OCI-LY3 (cell line): ENCODE measurements around the gene EML1.

ENCODE experiments used
- H2AFZ ChIP-seq: fragments of 200-600, 300-600 bp; shearing (Covaris generic); 2 replicates; pipeline ENCODE4 v1.6.0; 2014; ENCODE audit warnings: antibody characterized with exemption, low read depth, low read length
- H3K27ac ChIP-seq: fragments of 200-600, 300-600 bp; sonication (generic); 2 replicates; pipeline ENCODE4 v1.5.1; 2014; ENCODE audit warnings: mild to moderate bottlenecking, low read length, moderate library complexity, mixed read lengths
- H3K27me3 ChIP-seq: fragments of 200-600, 300-600 bp; sonication (generic); 2 replicates; pipeline ENCODE4 v1.6.1; 2014; ENCODE audit warnings: low read depth, low read length, mixed read lengths
- H3K36me3 ChIP-seq: fragments of 200-600, 300-600 bp; sonication (generic); replicated peaks from 2 replicates; pipeline ENCODE3; 2014; ENCODE audit warnings: low read depth, low read length, mixed read lengths
- H3K4me1 ChIP-seq: fragments of 300-600, 200-600 bp; sonication (generic); 2 replicates; pipeline ENCODE4 v1.6.1; 2014; ENCODE audit warnings: low read length, mixed read lengths
- H3K4me2 ChIP-seq: fragments of 200-600, 300-600 bp; sonication (generic); 2 replicates; pipeline ENCODE4 v1.6.1; 2014; ENCODE audit warnings: low read length, mixed read lengths
- H3K4me3 ChIP-seq: fragments of 300-600, 200-600 bp; sonication (generic); 2 replicates; pipeline ENCODE4 v1.5.1; 2014; ENCODE audit warnings: antibody characterized with exemption, mild to moderate bottlenecking, low read length, moderate library complexity
- H3K79me2 ChIP-seq: fragments of 300-600, 200-600 bp; shearing (Covaris generic); 2 replicates; pipeline ENCODE4 v1.6.1; 2014; ENCODE audit warnings: mild to moderate bottlenecking, low read length, mixed read lengths
- H3K9ac ChIP-seq: fragments of 300-600, 200-600 bp; shearing (Covaris generic); 2 replicates; pipeline ENCODE4 v1.6.0; 2014; ENCODE audit warnings: mild to moderate bottlenecking, low read length, moderate library complexity
- H3K9me3 ChIP-seq: fragments of 200-600, 300-600 bp; shearing (Covaris generic); 2 replicates; pipeline ENCODE4 v1.6.1; 2014; ENCODE audit warnings: low read length, mixed read lengths; ENCODE audit not compliant: insufficient read depth
- H4K20me1 ChIP-seq: fragments of 200-600, 300-600 bp; sonication (generic); 2 replicates; pipeline ENCODE4 v1.6.1; 2016; ENCODE audit warnings: low read length, mixed read lengths; ENCODE audit not compliant: insufficient read depth
- CTCF ChIP-seq: fragments of 200-600, 300-600 bp; sonication (generic); IDR thresholded peaks from 2 replicates; pipeline ENCODE4 v1.5.1; 2014; ENCODE audit warnings: antibody characterized with exemption, low read length, low read depth
- EZH2phosphoT487 ChIP-seq: fragments of 200-600 bp; shearing (Covaris generic); IDR thresholded peaks from 2 replicates; pipeline ENCODE4 v1.6.1; 2018; ENCODE audit warnings: antibody characterized with exemption, mixed run types, low read depth

Gene EML1

GRCh38 chr14:99751539-99752485 lies 41.4 kb upstream of the EML1 start:
- Histone ChIP-seq H3K27ac (no peak overlapping the region), H3K79me2 (no peaks in the 10 kb centered on the region), H3K9me3 (no peaks in the 10 kb centered on the region), H2AFZ (no peak overlapping the region), H4K20me1 (no peaks in the 10 kb centered on the region), H3K9ac (peak overlapping the region; percentile 5; the same call in 1 of the 2 replicates), H3K27me3 (peaks cover 16% of the 10 kb centered on the region), H3K4me2 (peak overlapping the region; percentile 56), H3K4me1 (peaks cover 54% of the 10 kb centered on the region), H3K36me3 (no peaks in the 10 kb centered on the region), H3K4me3 (no peak overlapping the region)
- TF ChIP-seq EZH2phosphoT487 (no peak), CTCF (no peak)

- Histone ChIP-seq H3K27ac (no peak overlapping the region), H3K9ac (peak overlapping the region; percentile 5; the same call in 1 of the 2 replicates), H3K4me3 (peak overlapping the region; percentile 40; the same call in 1 of the 2 replicates), H3K4me1 (peaks cover 61% of the 10 kb centered on the region), H3K4me2 (peak overlapping the region; percentile 56), H2AFZ (no peak overlapping the region), H3K27me3 (peaks cover 16% of the 10 kb centered on the region), H3K9me3 (no peaks in the 10 kb centered on the region), H3K36me3 (no peaks in the 10 kb centered on the region), H4K20me1 (no peaks in the 10 kb centered on the region), H3K79me2 (no peaks in the 10 kb centered on the region)
- TF ChIP-seq EZH2phosphoT487 (no peak), CTCF (no peak)
Observed at GRCh38 chr14:99752486-99753121, 40.6 kb upstream of the EML1 start.

GRCh38 chr14:99753225-99754140 lies 39.7 kb upstream of the EML1 start:
- H3K27me3 ChIP-seq, result peaks cover 16% of the 10 kb centered on the region
- TF ChIP-seq CTCF (peak; percentile 21), EZH2phosphoT487 (no peak)
- peak overlapping the region; percentile 76 for H3K4me2 ChIP-seq
- H3K9me3 ChIP-seq, result no peaks in the 10 kb centered on the region
- peak overlapping the region; percentile 51; the same call in 1 of the 2 replicates for H2AFZ ChIP-seq
- no peaks in the 10 kb centered on the region for H4K20me1 ChIP-seq
- peaks cover 70% of the 10 kb centered on the region for H3K4me1 ChIP-seq
- no peaks in the 10 kb centered on the region for H3K79me2 ChIP-seq
- peak overlapping the region; percentile 52 for H3K4me3 ChIP-seq
- no peak overlapping the region for H3K27ac ChIP-seq
- peak overlapping the region; percentile 26; the same call in 1 of the 2 replicates for H3K9ac ChIP-seq
- H3K36me3 ChIP-seq, result no peaks in the 10 kb centered on the region
